Measurements from ENCODE around the gene CD300LB.

CD300LB gene

GRCh38 chr17:74480290-74480689 lies 51.0 kb downstream of the CD300LB start:
- Histone ChIP-seq H3K36me3 (ENCODE audit: control insufficient read depth, insufficient read depth, low read length) (no peaks in the 10 kb centered on the region), H3K27ac (ENCODE audit: insufficient read depth, low read depth, low read length, poor library complexity, severe bottlenecking) (no peak overlapping the region), H3K4me1 (ENCODE audit: control insufficient read depth, insufficient read depth, low read length) (no peaks in the 10 kb centered on the region), H3K4me3 (ENCODE audit: insufficient read depth, low read depth, low read length) (no peak overlapping the region), H3K9me3 (ENCODE audit: control insufficient read depth, low read length) (no peaks in the 10 kb centered on the region), H3K27me3 (ENCODE audit: control insufficient read depth, insufficient read depth, low read length, poor library complexity, severe bottlenecking) (no peaks in the 10 kb centered on the region)
- 86 to 87% methylated on average over 8 of the region's 8 CpGs for WGBS, 2 experiments

- Histone ChIP-seq H3K4me3 (ENCODE audit: insufficient read depth, low read depth, low read length) (no peak overlapping the region), H3K27me3 (ENCODE audit: control insufficient read depth, insufficient read depth, low read length, poor library complexity, severe bottlenecking) (no peaks in the 10 kb centered on the region), H3K36me3 (ENCODE audit: control insufficient read depth, insufficient read depth, low read length) (no peaks in the 10 kb centered on the region), H3K27ac (ENCODE audit: insufficient read depth, low read depth, low read length, poor library complexity, severe bottlenecking) (no peak overlapping the region), H3K4me1 (ENCODE audit: control insufficient read depth, insufficient read depth, low read length) (no peaks in the 10 kb centered on the region), H3K9me3 (ENCODE audit: control insufficient read depth, low read length) (no peaks in the 10 kb centered on the region)
- 80 to 88% methylated on average over 6 of the region's 6 CpGs for WGBS, 2 experiments
Observed at GRCh38 chr17:74478420-74479100, 52.7 kb downstream of the CD300LB start.

- Histone ChIP-seq H3K9me3 (ENCODE audit: control insufficient read depth, low read length) (no peaks in the 10 kb centered on the region), H3K27ac (ENCODE audit: insufficient read depth, low read depth, low read length, poor library complexity, severe bottlenecking) (no peak overlapping the region), H3K4me3 (ENCODE audit: insufficient read depth, low read depth, low read length) (no peak overlapping the region), H3K36me3 (ENCODE audit: control insufficient read depth, insufficient read depth, low read length) (no peaks in the 10 kb centered on the region), H3K4me1 (ENCODE audit: control insufficient read depth, insufficient read depth, low read length) (no peaks in the 10 kb centered on the region), H3K27me3 (ENCODE audit: control insufficient read depth, insufficient read depth, low read length, poor library complexity, severe bottlenecking) (no peaks in the 10 kb centered on the region)
- WGBS, 2 experiments, result 88 to 95% methylated on average over 4 of the region's 4 CpGs
Observed at GRCh38 chr17:74477411-74477810, 53.9 kb downstream of the CD300LB start.

GRCh38 chr17:74475189-74475588 lies 56.1 kb downstream of the CD300LB start:
- H3K4me1 ChIP-seq (ENCODE audit: control insufficient read depth, insufficient read depth, low read length), result no peaks in the 10 kb centered on the region
- WGBS, 2 experiments, result 81 to 89% methylated on average over 4 of the region's 4 CpGs
- no peak overlapping the region for H3K27ac ChIP-seq (ENCODE audit: insufficient read depth, low read depth, low read length, poor library complexity, severe bottlenecking)
- H3K36me3 ChIP-seq (ENCODE audit: control insufficient read depth, insufficient read depth, low read length), result no peaks in the 10 kb centered on the region
- no peaks in the 10 kb centered on the region for H3K9me3 ChIP-seq (ENCODE audit: control insufficient read depth, low read length)
- no peaks in the 10 kb centered on the region for H3K27me3 ChIP-seq (ENCODE audit: control insufficient read depth, insufficient read depth, low read length, poor library complexity, severe bottlenecking)
- no peak overlapping the region for H3K4me3 ChIP-seq (ENCODE audit: insufficient read depth, low read depth, low read length)

- no peaks in the 10 kb centered on the region for H3K9me3 ChIP-seq (ENCODE audit: control insufficient read depth, low read length)
- H3K27me3 ChIP-seq (ENCODE audit: control insufficient read depth, insufficient read depth, low read length, poor library complexity, severe bottlenecking), result no peaks in the 10 kb centered on the region
- H3K27ac ChIP-seq (ENCODE audit: insufficient read depth, low read depth, low read length, poor library complexity, severe bottlenecking), result no peak overlapping the region
- no peaks in the 10 kb centered on the region for H3K4me1 ChIP-seq (ENCODE audit: control insufficient read depth, insufficient read depth, low read length)
- H3K4me3 ChIP-seq (ENCODE audit: insufficient read depth, low read depth, low read length), result no peak overlapping the region
- WGBS, 2 experiments, result 85 to 89% methylated on average over 9 of the region's 9 CpGs
- H3K36me3 ChIP-seq (ENCODE audit: control insufficient read depth, insufficient read depth, low read length), result no peaks in the 10 kb centered on the region
Observed at GRCh38 chr17:74474043-74474792, 57.1 kb downstream of the CD300LB start.

DNA sequence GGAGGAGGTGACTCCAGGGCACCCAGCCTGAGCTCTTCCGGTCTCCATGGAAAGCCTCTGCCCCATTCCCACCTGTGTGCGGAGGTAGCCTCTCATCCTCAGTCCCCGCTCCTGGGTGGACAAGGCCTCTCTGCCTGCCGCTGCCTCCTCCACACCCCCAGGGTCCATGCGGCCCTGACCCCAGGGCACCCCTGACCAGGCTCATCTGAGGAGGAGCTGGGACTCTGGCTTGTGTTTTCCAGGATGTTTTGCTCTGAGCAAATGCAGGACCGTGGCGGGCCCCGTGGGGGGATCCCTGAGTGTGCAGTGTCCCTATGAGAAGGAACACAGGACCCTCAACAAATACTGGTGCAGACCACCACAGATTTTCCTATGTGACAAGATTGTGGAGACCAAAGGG lies 58.0 kb downstream of the CD300LB start:
- no peak overlapping the region for H3K4me3 ChIP-seq (ENCODE audit: insufficient read depth, low read depth, low read length)
- H3K4me1 ChIP-seq (ENCODE audit: control insufficient read depth, insufficient read depth, low read length), result no peaks in the 10 kb centered on the region
- H3K27ac ChIP-seq (ENCODE audit: insufficient read depth, low read depth, low read length, poor library complexity, severe bottlenecking), result no peak overlapping the region
- 92 to 93% methylated on average over 8 of the region's 8 CpGs for WGBS, 2 experiments
- no peaks in the 10 kb centered on the region for H3K9me3 ChIP-seq (ENCODE audit: control insufficient read depth, low read length)
- H3K36me3 ChIP-seq (ENCODE audit: control insufficient read depth, insufficient read depth, low read length), result no peaks in the 10 kb centered on the region
- H3K27me3 ChIP-seq (ENCODE audit: control insufficient read depth, insufficient read depth, low read length, poor library complexity, severe bottlenecking), result no peaks in the 10 kb centered on the region

- Histone ChIP-seq H3K4me1 (ENCODE audit: control insufficient read depth, insufficient read depth, low read length) (no peaks in the 10 kb centered on the region), H3K27ac (ENCODE audit: insufficient read depth, low read depth, low read length, poor library complexity, severe bottlenecking) (no peak overlapping the region), H3K4me3 (ENCODE audit: insufficient read depth, low read depth, low read length) (no peak overlapping the region), H3K27me3 (ENCODE audit: control insufficient read depth, insufficient read depth, low read length, poor library complexity, severe bottlenecking) (no peaks in the 10 kb centered on the region), H3K9me3 (ENCODE audit: control insufficient read depth, low read length) (no peaks in the 10 kb centered on the region), H3K36me3 (ENCODE audit: control insufficient read depth, insufficient read depth, low read length) (no peaks in the 10 kb centered on the region)
- WGBS, 2 experiments, result 92% methylated on average over 4 of the region's 4 CpGs
Observed at GRCh38 chr17:74472890-74473289, 58.4 kb downstream of the CD300LB start.

GRCh38 chr17:74471341-74471740 lies 59.9 kb downstream of the CD300LB start:
- Histone ChIP-seq H3K4me1 (ENCODE audit: control insufficient read depth, insufficient read depth, low read length) (peaks cover 6% of the 10 kb centered on the region), H3K36me3 (ENCODE audit: control insufficient read depth, insufficient read depth, low read length) (no peaks in the 10 kb centered on the region), H3K4me3 (ENCODE audit: insufficient read depth, low read depth, low read length) (no peak overlapping the region), H3K27ac (ENCODE audit: insufficient read depth, low read depth, low read length, poor library complexity, severe bottlenecking) (no peak overlapping the region), H3K27me3 (ENCODE audit: control insufficient read depth, insufficient read depth, low read length, poor library complexity, severe bottlenecking) (no peaks in the 10 kb centered on the region), H3K9me3 (ENCODE audit: control insufficient read depth, low read length) (no peaks in the 10 kb centered on the region)
- WGBS, 2 experiments, result 95 to 97% methylated on average over 3 of the region's 3 CpGs

Measured in ectodermal cell (in vitro differentiated cells).